Spleen (tissue), 11 donors: Measurements from ENCODE around the gene PHLDB1. TPM values are rescaled to one million over a fixed set of nuclear protein-coding genes. Genes with fewer than 3 reads are reported as not detected.

Experiments used
- DNase-seq: peaks from one replicate; pipeline ENCODE4 v3.0.0-alpha.2; 2020
- H3K27ac ChIP-seq, 8 donors: fragments of 200-600 bp; sonication (generic) in 7 of 8; 1 replicate in 4 of 8; 2 replicates in 4 of 8; pipeline versions ENCODE4 v1.5.0 to v1.8.0; 2016 to 2021; ENCODE audit warnings: inconsistent platforms in 4 of 8, mild to moderate bottlenecking in 4 of 8, moderate library complexity in 1 of 8
- H3K27me3 ChIP-seq, 7 donors: fragments of 200-600 bp; sonication (generic) in 6 of 7; replicated peaks in 1 of 7; 1 replicate in 4 of 7; 2 replicates in 3 of 7; pipeline versions ENCODE4 v1.5.0 to v1.8.0; 2016 to 2021; ENCODE audit warnings: inconsistent platforms in 3 of 7, mild to moderate bottlenecking in 1 of 7
- H3K36me3 ChIP-seq, 6 donors: fragments of 200-600 bp; sonication (generic) in 5 of 6; 1 replicate in 4 of 6; 2 replicates in 2 of 6; pipeline versions ENCODE4 v1.5.0 to v1.8.0; 2016 to 2021; ENCODE audit warnings: inconsistent platforms in 2 of 6
- H3K4me1 ChIP-seq, 6 donors: fragments of 200-600 bp; sonication (generic) in 5 of 6; 1 replicate in 3 of 6; 2 replicates in 3 of 6; pipeline versions ENCODE4 v1.5.0 to v1.8.0; 2016 to 2021; ENCODE audit warnings: inconsistent platforms in 3 of 6
- H3K4me3 ChIP-seq, 8 donors: fragments of 200-600 bp; sonication (generic) in 7 of 8; 1 replicate in 4 of 8; 2 replicates in 4 of 8; pipeline versions ENCODE4 v1.5.0 to v1.8.0; 2016 to 2021; ENCODE audit warnings: inconsistent platforms in 4 of 8, mild to moderate bottlenecking in 4 of 8, moderate library complexity in 2 of 8
- H3K9me3 ChIP-seq, 8 donors: fragments of 200-600 bp; sonication (generic) in 7 of 8; 1 replicate in 4 of 8; 2 replicates in 4 of 8; pipeline versions ENCODE4 v1.5.0 to v1.8.0; 2016 to 2021; ENCODE audit warnings: inconsistent platforms in 4 of 8
- CTCF ChIP-seq, 11 experiments: fragments of 200-600 bp in 7 of 11; fragments of 450-650 bp in 4 of 11; sonication (generic) in 4 of 11; IDR thresholded peaks in 8 of 11; conservative IDR thresholded peaks in 3 of 11; 1 replicate in 7 of 11; 2 replicates in 4 of 11; pipeline versions ENCODE4 v1.4.0 to v1.8.0; 2016 to 2021; ENCODE audit warnings: antibody characterized with exemption in 11 of 11, inconsistent platforms in 4 of 11, mild to moderate bottlenecking in 1 of 11
- POLR2A ChIP-seq, 3 donors: fragments of 450-650 bp; IDR thresholded peaks; one replicate each; pipeline ENCODE4 v1.5.1; 2017; ENCODE audit warnings: antibody characterized with exemption in 3 of 3, mild to moderate bottlenecking in 1 of 3
- POLR2AphosphoS5 ChIP-seq, 3 donors: sonication (generic); formaldehyde crosslinking; IDR thresholded peaks; one replicate each; pipeline ENCODE4 v1.5.1; 2017; ENCODE audit warnings: antibody characterized with exemption in 3 of 3
- WGBS, 5 donors: extraction: QIAGEN DNeasy Blood & Tissue Kit in 3 of 5; methylation state at CpG; one replicate each; pipeline versions ENCODE4 v1.1.5 to v1.1.7; 2013 to 2018; 5-methylcytosine and 5-hydroxymethylcytosine counted together
- intact Hi-C: fragments of 100-400 bp; cut with DNase I; formaldehyde crosslinking; loops from one replicate; pipeline ENCODE4 v1.15.0; 2023; ENCODE audit warnings: low total_unique reads
- polyA plus RNA-seq, 3 donors: library from polyadenylated mRNA; stranded (reverse); fragments of 200-250 nt; gene quantifications; one replicate each; pipeline ENCODE4 v1.2.1, GENCODE V29; 2013
- total RNA-seq, 7 donors: library from RNA; depleted of rRNA in 3 of 7; stranded (reverse); fragments of >200 nt in 3 of 7; fragmentation: NEBNext Ultra II Directional in 4 of 7; extraction: Animal tissue kit (Norgen Biotek cat#: 25700) in 4 of 7; gene quantifications; one replicate each; pipeline versions ENCODE4 v1.1.0 to v1.2.1, GENCODE V29; 2016 to 2021
- donor health status: healthy with polysubstance abuse.
- donor health status: DM: no; HTN: no; CAD: no; lungs with moderate emphysema.
- donor health status: DM: no; HTN: no; CAD: no.
- donor health status: Bipolar disorder and iron deficiency.
- donor health status: healthy.
- donor health status: DM: no; HTN: no; CAD: no.
- donor health status: DM: yes; HTN: yes; CAD: no.

PHLDB1 gene
- total and polyA plus RNA-seq, 10 donors: 13.0 to 162 (median 69.9) TPM

- TF ChIP-seq POLR2A (IDR thresholded peaks at IDR 0.05) (no peak), CTCF (IDR thresholded peaks at IDR 0.05 in 8 of 11, conservative IDR thresholded peaks at IDR 0.05 in 3 of 11) (no peak), POLR2AphosphoS5 (IDR thresholded peaks at IDR 0.05) (no peak)
- peaks cover 0 to 100% (median 17%) of the 10 kb centered on the region in 6 donors for H3K36me3 ChIP-seq
- H3K4me1 ChIP-seq: peaks cover 0 to 18% (median 12%) of the 10 kb centered on the region in 6 donors
- peaks cover 0 to 11% (median 0%) of the 10 kb centered on the region in 7 donors for H3K27me3 ChIP-seq
- intact Hi-C loops: no loop called here
- no peak overlapping the region for H3K27ac ChIP-seq
- 63 to 86% (median 72%) methylated on average over 8 of the region's 8 CpGs for WGBS, 5 donors
- H3K4me3 ChIP-seq: no peak overlapping the region
- no peaks in the 10 kb centered on the region for H3K9me3 ChIP-seq
- DNase-seq: no peak
These were observed 29.3 kb downstream of the PHLDB1 start for GRCh38 chr11:118636569-118637290.

GRCh38 chr11:118638726-118639125 is 31.3 kb downstream of the PHLDB1 start:
- Histone ChIP-seq H3K27ac (no peak overlapping the region), H3K27me3 (peaks cover 0 to 11% (median 0%) of the 10 kb centered on the region in 7 donors), H3K4me1 (peaks cover 0 to 23% (median 12%) of the 10 kb centered on the region in 6 donors), H3K9me3 (no peaks in the 10 kb centered on the region), H3K36me3 (peaks cover 0 to 100% (median 11%) of the 10 kb centered on the region in 6 donors), H3K4me3 (no peak overlapping the region)
- 91 to 96% (median 93%) methylated on average over 6 of the region's 6 CpGs for WGBS, 5 donors
- intact Hi-C loops: no loop called here
- no peak for DNase-seq
- TF ChIP-seq POLR2AphosphoS5 (IDR thresholded peaks at IDR 0.05) (peak in 1 of 3 donors; percentile 19), CTCF (IDR thresholded peaks at IDR 0.05 in 8 of 11, conservative IDR thresholded peaks at IDR 0.05 in 3 of 11) (no peak), POLR2A (IDR thresholded peaks at IDR 0.05) (no peak)

- Histone ChIP-seq H3K4me3 (no peak overlapping the region), H3K36me3 (peaks cover 0 to 100% (median 21%) of the 10 kb centered on the region in 6 donors), H3K9me3 (no peaks in the 10 kb centered on the region), H3K27ac (no peak overlapping the region), H3K27me3 (peaks cover 0 to 7% (median 0%) of the 10 kb centered on the region in 7 donors), H3K4me1 (peaks cover 0 to 11% (median 4%) of the 10 kb centered on the region in 6 donors)
- no peak for DNase-seq
- TF ChIP-seq POLR2A (IDR thresholded peaks at IDR 0.05): no peak
- no peak for TF ChIP-seq CTCF (IDR thresholded peaks at IDR 0.05 in 8 of 11, conservative IDR thresholded peaks at IDR 0.05 in 3 of 11)
- TF ChIP-seq POLR2AphosphoS5 (IDR thresholded peaks at IDR 0.05): no peak
- 91 to 99% (median 93%) methylated on average over 4 of the region's 4 CpGs for WGBS, 5 donors
- intact Hi-C loops: no loop called here
These were observed 32.5 kb downstream of the PHLDB1 start for GRCh38 chr11:118639899-118640298.

GRCh38 chr11:118640332-118641154 is 33.1 kb downstream of the PHLDB1 start:
- intact Hi-C loops: no loop called here
- Histone ChIP-seq H3K36me3 (peaks cover 0 to 100% (median 25%) of the 10 kb centered on the region in 6 donors), H3K4me3 (no peak overlapping the region), H3K27me3 (peaks cover 0 to under 1% (median 0%) of the 10 kb centered on the region in 7 donors), H3K4me1 (peaks cover 0 to 6% (median 0%) of the 10 kb centered on the region in 6 donors), H3K27ac (no peak overlapping the region), H3K9me3 (no peaks in the 10 kb centered on the region)
- no peak for DNase-seq
- 71 to 81% (median 76%) methylated on average over 5 of the region's 5 CpGs for WGBS, 5 donors
- no peak for TF ChIP-seq POLR2AphosphoS5 (IDR thresholded peaks at IDR 0.05)
- TF ChIP-seq CTCF (IDR thresholded peaks at IDR 0.05 in 8 of 11, conservative IDR thresholded peaks at IDR 0.05 in 3 of 11): no peak
- no peak for TF ChIP-seq POLR2A (IDR thresholded peaks at IDR 0.05)
